ENCODE measurements around the gene AP4S1. TPM values are rescaled to one million over a fixed set of nuclear protein-coding genes. Genes with fewer than 3 reads are reported as not detected.
"Not testable (repeated sequence)": the region's sequence is repeated elsewhere in the genome, so short reads cannot be mapped to it uniquely, and the experiment has no call there.

The AP4S1 gene
- total RNA-seq, 1 donor from 2014 or later = 12.9 TPM

GRCh38 chr14:31090883-31091764 is 65.7 kb downstream of the AP4S1 start:
- Mint-ChIP-seq H3K4me1 (ENCODE audit: low read depth) (peaks cover 6% of the 10 kb centered on the region), H3K4me3 (ENCODE audit: low read depth) (no peak overlapping the region), H3K9me3 (ENCODE audit: low read depth) (no peaks in the 10 kb centered on the region), H3K36me3 (ENCODE audit: insufficient read depth) (peaks cover 2% of the 10 kb centered on the region), H3K27ac (no peak overlapping the region), H3K27me3 (no peaks in the 10 kb centered on the region)
- DNase-seq (ENCODE audit: low spot score, unreplicated experiment) = no peak
- TF ChIP-seq CTCF (IDR thresholded peaks at IDR 0.05; ENCODE audit: unreplicated experiment) = no peak

GRCh38 chr14:31092160-31092708 is 66.8 kb downstream of the AP4S1 start:
- Mint-ChIP-seq H3K9me3 (ENCODE audit: low read depth) (no peaks in the 10 kb centered on the region), H3K36me3 (ENCODE audit: insufficient read depth) (peaks cover 7% of the 10 kb centered on the region), H3K4me1 (ENCODE audit: low read depth) (peaks cover 6% of the 10 kb centered on the region), H3K27ac (no peak overlapping the region), H3K27me3 (no peaks in the 10 kb centered on the region), H3K4me3 (ENCODE audit: low read depth) (no peak overlapping the region)
- no peak for DNase-seq (ENCODE audit: low spot score, unreplicated experiment)
- no peak for TF ChIP-seq CTCF (IDR thresholded peaks at IDR 0.05; ENCODE audit: unreplicated experiment)

DNA sequence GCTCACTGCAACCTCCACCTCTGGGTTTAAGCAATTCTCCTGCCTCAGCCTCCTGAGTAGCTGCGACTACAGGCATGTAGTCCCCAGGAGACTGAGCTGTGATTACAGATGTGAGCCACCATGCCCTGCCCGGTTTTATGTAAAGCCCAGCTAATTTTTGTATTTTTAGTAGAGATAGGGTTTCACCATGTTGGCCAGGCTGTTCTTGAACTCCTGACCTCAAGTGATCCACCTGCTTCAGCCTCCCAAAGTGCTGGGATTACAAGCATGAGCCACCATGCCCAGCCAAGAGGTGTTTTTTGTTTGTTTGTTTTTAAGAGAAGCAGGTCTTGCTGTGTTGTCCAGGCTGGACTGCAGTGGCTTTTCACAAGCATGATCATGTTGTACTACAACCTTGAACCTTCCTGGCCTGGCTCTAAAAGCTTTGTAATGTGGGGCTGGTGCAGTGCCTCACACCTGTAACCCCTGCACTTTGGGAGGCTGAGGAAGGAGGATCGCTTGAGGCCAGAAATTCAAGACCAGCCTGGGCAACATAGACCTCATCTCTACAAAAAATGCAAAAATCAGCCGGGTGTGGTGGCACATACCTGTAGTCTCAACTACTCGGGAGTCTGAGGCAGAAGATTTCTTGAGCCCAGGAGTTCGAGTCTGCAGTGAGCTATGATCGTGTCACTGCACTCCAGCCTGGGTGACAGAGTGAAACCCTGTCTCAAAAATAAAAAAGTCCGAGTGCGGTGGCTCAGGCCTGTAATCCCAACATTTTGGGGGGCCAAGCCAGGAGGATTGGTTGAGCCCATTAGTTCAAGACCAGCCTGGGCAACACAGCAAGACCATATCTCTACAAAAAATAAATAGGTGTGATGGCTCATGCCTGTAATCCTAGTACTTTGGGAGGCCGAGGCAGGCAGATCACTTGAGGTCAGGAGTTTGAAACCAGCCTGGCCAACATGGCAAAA is 68.7 kb downstream of the AP4S1 start:
- not testable (repeated sequence) for H3K27ac Mint-ChIP-seq; H3K9me3 Mint-ChIP-seq (ENCODE audit: low read depth); H3K4me1 Mint-ChIP-seq (ENCODE audit: low read depth); H3K4me3 Mint-ChIP-seq (ENCODE audit: low read depth); DNase-seq (ENCODE audit: low spot score, unreplicated experiment); H3K27me3 Mint-ChIP-seq
- H3K36me3 Mint-ChIP-seq (ENCODE audit: insufficient read depth) = peaks cover 14% of the 10 kb centered on the region

- not testable (repeated sequence) for H3K27me3 Mint-ChIP-seq; H3K4me1 Mint-ChIP-seq (ENCODE audit: low read depth); DNase-seq (ENCODE audit: low spot score, unreplicated experiment); H3K27ac Mint-ChIP-seq; H3K4me3 Mint-ChIP-seq (ENCODE audit: low read depth); H3K9me3 Mint-ChIP-seq (ENCODE audit: low read depth)
- peaks cover 18% of the 10 kb centered on the region for H3K36me3 Mint-ChIP-seq (ENCODE audit: insufficient read depth)
These were observed 70.4 kb downstream of the AP4S1 start for GRCh38 chr14:31095817-31096216.

DNA sequence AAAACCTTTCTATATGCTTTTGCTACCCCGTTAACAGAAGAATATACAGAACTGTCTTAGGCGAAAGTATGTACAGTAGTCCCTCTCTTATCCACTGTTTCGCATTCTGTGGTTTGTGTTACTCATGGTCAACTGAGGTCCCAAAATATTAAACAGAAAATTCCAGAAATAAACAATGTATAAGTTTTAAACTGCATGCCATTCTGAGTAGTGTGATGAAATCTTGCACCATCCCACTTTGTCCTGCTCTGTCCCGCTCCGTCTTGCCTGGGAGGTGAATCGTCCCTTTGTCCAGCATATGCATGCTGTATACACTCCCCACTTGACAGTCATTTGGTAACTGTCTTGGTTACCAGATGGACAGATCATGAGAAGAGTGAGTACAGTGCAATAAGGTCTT is 70.8 kb downstream of the AP4S1 start:
- no peak overlapping the region for H3K4me3 Mint-ChIP-seq (ENCODE audit: low read depth)
- H3K27ac Mint-ChIP-seq = no peak overlapping the region
- no peak for TF ChIP-seq CTCF (IDR thresholded peaks at IDR 0.05; ENCODE audit: unreplicated experiment)
- no peaks in the 10 kb centered on the region for H3K27me3 Mint-ChIP-seq
- H3K36me3 Mint-ChIP-seq (ENCODE audit: insufficient read depth) = peaks cover 20% of the 10 kb centered on the region
- H3K4me1 Mint-ChIP-seq (ENCODE audit: low read depth) = peaks cover 6% of the 10 kb centered on the region
- DNase-seq (ENCODE audit: low spot score, unreplicated experiment) = no peak
- H3K9me3 Mint-ChIP-seq (ENCODE audit: low read depth) = no peaks in the 10 kb centered on the region

DNA sequence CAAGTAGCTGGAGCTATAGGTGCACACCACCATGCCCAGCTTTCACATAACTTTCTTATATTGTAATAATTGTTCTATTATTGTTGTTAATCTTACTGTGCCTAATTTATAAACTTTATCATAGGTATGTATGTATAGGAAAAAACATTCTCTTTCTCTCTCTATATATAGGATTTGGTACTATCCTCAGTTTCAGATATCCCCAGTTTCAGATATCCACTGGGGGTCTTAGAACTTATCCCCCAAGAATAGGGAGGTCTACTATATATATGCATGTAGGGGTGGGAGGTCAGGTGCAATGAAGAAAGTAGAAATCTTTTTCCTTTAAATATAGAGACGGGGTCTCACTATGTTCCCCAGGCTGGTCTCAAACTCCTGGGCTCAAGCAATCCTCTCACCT is 71.6 kb downstream of the AP4S1 start:
- Mint-ChIP-seq H3K36me3 (ENCODE audit: insufficient read depth) (peaks cover 25% of the 10 kb centered on the region), H3K4me3 (ENCODE audit: low read depth) (no peak overlapping the region), H3K4me1 (ENCODE audit: low read depth) (peaks cover 1% of the 10 kb centered on the region), H3K27me3 (no peaks in the 10 kb centered on the region), H3K9me3 (ENCODE audit: low read depth) (no peaks in the 10 kb centered on the region), H3K27ac (no peak overlapping the region)
- no peak for DNase-seq (ENCODE audit: low spot score, unreplicated experiment)
- no peak for TF ChIP-seq CTCF (IDR thresholded peaks at IDR 0.05; ENCODE audit: unreplicated experiment)

All from progenitor cell of endocrine pancreas (in vitro differentiated cells).